Stimulated activated CD4-positive, alpha-beta T cell treated with anti-CD3 and anti-CD28 coated beads, Interleukin-4, amount 100 ng/mL, for 48 hours (primary cell): ENCODE measurements around the gene GRAMD4.

ENCODE experiments used
- DNase-seq, 2 donors: peaks; one replicate each; pipeline ENCODE4 v3.0.0-alpha.2; 2020; ENCODE audit warnings: low read depth in 2 of 2

GRAMD4 gene

GRCh38 chr22:46688949-46689348 lies 68.8 kb downstream of the GRAMD4 start:
- DNase-seq, result no peak

- no peak for DNase-seq
Observed at GRCh38 chr22:46690146-46690545, 70.0 kb downstream of the GRAMD4 start.

GRCh38 chr22:46691571-46691970 lies 71.4 kb downstream of the GRAMD4 start:
- no peak for DNase-seq

GRCh38 chr22:46693634-46694415 lies 73.6 kb downstream of the GRAMD4 start:
- DNase-seq, result no peak

GRCh38 chr22:46694416-46695170 lies 74.4 kb downstream of the GRAMD4 start:
- DNase-seq, result no peak

GRCh38 chr22:46695346-46696228 lies 75.4 kb downstream of the GRAMD4 start:
- DNase-seq, result no peak

- no peak for DNase-seq
Observed at GRCh38 chr22:46696229-46696518, 76.0 kb downstream of the GRAMD4 start.

GRCh38 chr22:46696614-46697013 lies 76.4 kb downstream of the GRAMD4 start:
- DNase-seq, result no peak

- DNase-seq, result no peak
Observed at GRCh38 chr22:46697811-46698515, 77.8 kb downstream of the GRAMD4 start.

- no peak for DNase-seq
Observed at GRCh38 chr22:46699091-46699490, 78.9 kb downstream of the GRAMD4 start.

- DNase-seq, result no peak
Observed at GRCh38 chr22:46701262-46701661, 81.1 kb downstream of the GRAMD4 start.

- DNase-seq, result no peak
Observed at GRCh38 chr22:46703171-46703995, 83.2 kb downstream of the GRAMD4 start.

- DNase-seq, result no peak
Observed at GRCh38 chr22:46703996-46704370, 83.8 kb downstream of the GRAMD4 start.

- no peak for DNase-seq
Observed at GRCh38 chr22:46706060-46706459, 85.9 kb downstream of the GRAMD4 start.

GRCh38 chr22:46707305-46707704 lies 87.1 kb downstream of the GRAMD4 start:
- DNase-seq, result no peak

- no peak for DNase-seq
Observed at GRCh38 chr22:46707827-46708570, 87.8 kb downstream of the GRAMD4 start.

GRCh38 chr22:46708766-46709330 lies 88.7 kb downstream of the GRAMD4 start:
- no peak for DNase-seq

- DNase-seq, result no peak
Observed at GRCh38 chr22:46710806-46711205, 90.6 kb downstream of the GRAMD4 start.

GRCh38 chr22:46712288-46712687 lies 92.1 kb downstream of the GRAMD4 start:
- no peak for DNase-seq

GRCh38 chr22:46714550-46714949 lies 94.4 kb downstream of the GRAMD4 start:
- DNase-seq, result no peak
